NCI-H2196 treated with DMSO at 0.1 percent for 48 hours (cell line): Measurements from ENCODE around the gene TM4SF4.

ENCODE experiments used
- DNase-seq: peaks from one replicate; lab custom pipeline; 2025; ENCODE audit not compliant: unreplicated experiment; lab: John Stamatoyannopoulos, UW

The TM4SF4 gene

GRCh38 chr3:149480326-149481017 is 6.0 kb downstream of the TM4SF4 start:
- peak; percentile 47 for DNase-seq

DNA sequence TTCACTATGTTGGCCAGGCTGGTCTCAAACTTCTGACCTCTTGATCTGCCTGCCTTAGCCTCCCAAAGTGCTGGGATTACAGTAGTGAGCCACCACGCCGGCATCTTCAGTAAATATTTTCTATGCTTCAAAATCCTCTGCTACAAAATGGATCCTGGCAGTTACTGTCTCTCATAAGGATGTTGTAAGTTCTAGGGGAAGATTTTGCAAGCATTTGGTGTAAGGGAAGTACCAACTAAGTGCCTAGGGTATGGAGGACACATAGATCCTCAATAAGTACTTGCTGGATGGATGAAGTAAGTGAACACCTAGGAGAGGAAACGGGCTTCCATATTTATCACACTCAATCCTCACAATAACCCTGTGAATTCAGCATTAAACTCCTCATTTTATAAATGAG is 6.6 kb downstream of the TM4SF4 start:
- DNase-seq = no peak

DNA sequence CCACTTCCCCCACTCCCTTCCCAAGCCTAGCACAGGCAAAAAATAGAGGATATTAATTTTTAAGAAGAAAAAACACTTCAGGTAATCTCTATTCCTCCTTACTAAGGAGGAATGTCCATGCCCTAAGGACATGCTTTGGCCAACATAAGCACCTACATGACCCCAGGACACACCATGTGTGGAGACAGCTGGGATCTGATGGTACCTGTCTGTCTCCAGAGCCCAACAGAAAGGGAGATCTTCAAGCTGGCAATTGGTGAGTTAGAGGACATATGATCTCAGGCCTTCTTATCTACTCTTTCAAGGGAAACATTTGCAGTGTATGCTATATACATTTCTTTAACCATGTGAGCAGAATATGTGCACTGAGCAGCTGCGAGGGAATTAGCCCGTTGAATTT is 7.0 kb downstream of the TM4SF4 start:
- no peak for DNase-seq

GRCh38 chr3:149486726-149487125 is 12.2 kb downstream of the TM4SF4 start:
- DNase-seq = no peak

DNA sequence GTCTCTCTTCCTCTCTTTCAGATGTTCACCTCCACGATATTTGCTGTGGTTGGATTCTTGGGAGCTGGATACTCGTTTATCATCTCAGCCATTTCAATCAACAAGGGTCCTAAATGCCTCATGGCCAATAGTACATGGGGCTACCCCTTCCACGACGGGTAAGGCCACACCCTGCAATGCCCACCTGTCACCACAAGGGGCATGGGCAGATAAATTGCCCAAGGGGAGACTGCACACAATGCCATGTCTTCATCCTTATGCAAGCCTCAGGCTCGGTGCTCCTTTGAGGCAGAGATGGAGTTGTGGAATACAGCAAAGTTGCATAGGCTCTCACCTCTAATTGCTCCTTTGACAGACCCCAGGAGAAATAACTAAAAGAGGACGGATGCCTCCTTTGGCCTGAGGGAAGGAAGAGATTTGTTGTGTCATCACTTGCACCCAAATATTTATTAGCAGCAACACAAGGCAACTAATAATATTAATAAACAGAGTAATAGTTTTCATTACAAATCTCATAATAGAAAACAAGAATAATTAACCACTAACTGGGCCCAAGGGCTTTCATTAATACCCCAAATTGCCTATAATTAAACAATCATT is 13.2 kb downstream of the TM4SF4 start:
- no peak for DNase-seq

DNA sequence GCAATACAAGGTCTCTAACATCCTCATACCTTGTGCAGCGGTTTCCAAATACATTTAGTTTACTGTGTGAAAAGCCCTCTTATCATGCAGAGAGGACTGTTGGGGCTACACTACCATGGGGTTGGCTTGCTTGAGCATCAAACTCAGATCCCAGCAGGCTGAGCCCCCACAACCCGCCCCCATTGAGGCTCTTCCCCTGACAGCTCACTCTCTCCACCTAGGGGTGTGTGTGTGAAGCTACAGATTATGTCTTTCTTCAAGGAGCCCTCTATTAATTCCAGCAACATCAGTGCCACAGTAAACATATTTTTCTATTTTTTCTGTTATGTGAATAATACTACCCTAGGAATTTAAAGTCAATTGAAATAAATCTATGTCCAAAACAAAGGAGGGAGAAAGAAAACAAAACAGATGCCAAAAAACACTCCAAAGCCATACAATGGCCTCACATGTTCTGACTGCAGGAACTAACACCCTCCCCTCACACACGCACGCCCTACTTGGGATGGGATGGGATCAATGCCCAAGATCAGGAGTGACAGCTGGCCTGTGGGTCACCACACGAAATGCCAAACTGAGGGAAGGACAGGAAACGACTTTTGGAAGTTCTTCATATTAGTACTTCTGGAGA is 14.7 kb downstream of the TM4SF4 start:
- no peak for DNase-seq

DNA sequence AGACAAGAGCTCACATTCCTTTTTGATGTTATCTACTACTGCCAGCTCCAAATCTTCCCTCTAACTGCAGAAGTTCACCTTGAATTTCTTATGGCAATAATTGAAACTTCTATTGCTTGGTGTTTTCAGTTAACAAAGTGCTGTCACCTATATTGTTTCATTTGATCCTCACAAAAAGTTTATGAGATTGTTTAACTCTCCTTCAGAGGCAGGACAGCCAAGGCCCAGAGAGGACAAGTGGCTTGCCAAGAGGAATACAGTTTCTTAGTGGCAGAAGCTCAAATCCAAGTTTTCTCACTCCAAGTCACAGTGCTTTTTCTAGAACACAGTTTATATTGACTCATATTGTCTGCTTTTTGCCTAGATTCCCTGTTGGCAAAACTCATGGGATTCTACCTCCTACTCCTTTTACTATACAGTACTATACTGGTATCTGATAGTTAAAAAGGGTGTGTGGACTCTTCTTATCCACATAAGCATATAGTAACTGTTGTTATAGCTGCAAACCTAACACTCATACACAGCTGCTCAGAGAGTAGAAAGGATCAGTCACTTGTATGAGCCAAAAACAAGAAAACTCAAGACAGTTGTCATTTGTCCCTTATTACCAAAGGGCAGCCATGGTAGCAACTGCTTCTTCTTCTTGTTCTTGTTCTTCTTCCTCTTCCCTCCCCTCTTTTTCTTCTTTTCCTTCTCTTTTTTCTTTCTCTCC is 15.9 kb downstream of the TM4SF4 start:
- no peak for DNase-seq

DNA sequence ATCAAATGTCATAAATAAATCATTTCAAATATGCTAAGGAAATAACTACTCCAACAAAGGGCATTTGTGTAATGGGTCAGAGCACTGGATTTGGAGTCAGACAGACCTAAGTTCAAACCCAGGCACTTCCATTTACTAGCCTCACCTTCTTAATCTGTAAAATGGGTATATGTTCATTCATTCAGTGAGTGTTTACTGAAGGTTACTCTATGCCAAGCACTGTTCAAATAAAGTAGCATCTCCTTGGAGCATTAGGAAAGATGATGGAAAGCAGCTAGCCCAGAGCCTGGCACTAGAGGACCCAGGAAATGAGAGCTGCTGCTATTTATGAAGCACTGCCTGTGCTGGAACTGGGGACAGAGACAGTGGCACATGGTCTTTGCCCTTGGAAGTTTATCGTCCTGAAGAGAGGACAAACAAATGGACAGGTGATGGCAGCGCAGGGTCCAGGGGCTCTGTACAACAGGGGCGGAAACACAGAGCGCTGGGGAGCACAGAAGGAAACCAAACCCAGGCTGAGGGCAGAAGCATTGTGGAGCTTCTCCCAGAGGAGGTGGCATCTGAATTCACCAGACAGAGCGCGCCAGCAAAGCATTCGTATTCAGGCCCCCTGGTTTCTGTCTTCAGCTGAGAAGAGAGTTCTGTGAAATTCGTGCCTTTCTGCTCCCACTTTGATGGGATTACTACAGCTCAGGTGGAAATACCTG is 19.0 kb downstream of the TM4SF4 start:
- no peak for DNase-seq

DNA sequence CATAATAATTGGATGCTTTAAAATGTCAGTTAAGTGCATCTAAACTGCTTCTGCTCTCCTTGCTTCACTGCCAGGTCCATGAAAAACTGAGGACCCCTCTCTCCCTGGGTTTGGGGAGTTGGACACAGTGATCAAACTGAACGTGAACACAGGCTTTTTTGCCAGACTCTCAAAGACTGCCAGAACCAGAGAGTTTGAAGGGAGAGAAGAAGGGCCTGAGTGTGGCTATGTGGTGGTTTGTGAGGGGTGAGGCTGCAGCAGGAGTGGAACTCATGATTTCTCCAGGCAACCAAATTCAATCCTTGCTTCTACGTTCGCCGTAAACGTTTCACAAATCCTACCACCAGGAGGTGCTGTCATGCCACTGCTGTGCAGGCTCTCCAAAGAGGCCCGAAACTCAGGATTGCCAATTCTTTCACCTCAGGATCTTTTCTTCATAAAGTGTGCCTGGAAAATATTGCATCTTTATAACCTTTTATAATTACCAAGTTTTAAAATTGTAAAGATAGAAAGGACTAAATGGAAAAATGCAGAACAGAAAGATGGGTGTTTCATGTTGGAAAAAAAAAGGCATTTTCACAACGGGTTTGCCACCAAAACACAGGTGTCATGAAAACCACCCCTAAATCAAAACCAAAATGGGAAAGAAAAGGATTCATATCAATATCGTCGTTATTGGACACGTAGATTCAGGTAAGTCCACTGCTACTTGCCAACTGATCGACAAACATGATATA is 19.7 kb downstream of the TM4SF4 start:
- no peak for DNase-seq

DNA sequence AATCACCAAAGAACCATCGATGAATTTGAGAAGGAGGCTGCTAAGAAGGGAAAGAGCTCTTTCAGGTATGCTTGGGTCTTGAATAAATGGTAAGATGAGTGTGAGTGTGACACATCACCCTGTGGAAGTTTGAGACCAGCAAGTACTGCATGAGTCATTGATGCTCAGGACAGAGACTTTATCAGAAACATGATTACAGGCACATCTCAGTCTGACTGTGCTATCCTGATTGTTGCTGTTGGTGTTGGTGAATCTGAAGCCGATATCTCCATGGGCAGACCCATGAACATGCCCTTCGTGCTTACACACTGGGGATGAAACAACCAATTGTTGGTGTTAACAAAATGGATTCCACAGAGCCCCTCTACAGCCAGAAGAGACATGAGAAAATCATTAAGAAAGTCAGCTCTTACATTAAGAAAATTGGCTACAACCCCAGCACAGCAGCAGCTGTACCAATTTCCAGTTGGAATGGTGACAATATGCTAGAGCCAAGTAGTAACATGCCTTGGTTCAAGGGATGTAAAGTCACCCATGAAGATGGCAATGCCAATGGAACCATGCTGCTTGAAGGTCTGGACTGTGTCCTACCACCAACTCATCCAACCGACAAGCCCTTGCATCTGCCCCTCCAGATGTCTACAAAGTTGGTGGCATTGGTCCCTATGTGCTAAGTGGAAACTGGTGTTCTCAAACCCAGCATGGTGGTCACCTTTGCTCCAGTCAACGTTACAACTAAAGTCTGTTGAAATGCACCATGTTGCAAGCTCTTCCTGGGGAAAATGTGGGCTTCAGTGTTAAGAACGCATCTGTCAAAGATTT is 20.5 kb downstream of the TM4SF4 start:
- no peak for DNase-seq

GRCh38 chr3:149495581-149496125 is 21.2 kb downstream of the TM4SF4 start:
- no peak for DNase-seq

DNA sequence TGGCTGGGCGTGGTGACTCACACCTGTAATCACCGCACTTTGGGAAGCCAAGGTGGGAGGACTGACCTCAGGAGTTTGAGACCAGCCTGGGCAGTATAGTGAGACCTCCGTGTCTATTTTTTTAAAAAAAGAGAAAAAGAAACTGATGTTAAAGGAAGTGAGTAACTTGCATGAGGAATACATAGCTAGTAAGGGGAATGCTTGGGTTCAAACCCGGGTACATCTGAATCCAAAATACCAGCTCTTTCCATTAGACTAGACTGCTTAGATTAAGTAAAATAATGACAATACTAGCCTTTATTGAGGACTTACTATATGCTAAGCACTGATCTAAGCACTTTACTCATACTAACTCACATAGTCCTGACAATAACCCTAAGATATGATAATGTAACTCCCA is 22.4 kb downstream of the TM4SF4 start:
- no peak for DNase-seq

- DNase-seq = no peak
Observed at GRCh38 chr3:149497966-149498670, 23.6 kb downstream of the TM4SF4 start.

- no peak for DNase-seq
Observed at GRCh38 chr3:149501524-149501923, 27.0 kb downstream of the TM4SF4 start.

GRCh38 chr3:149502438-149502837 is 27.9 kb downstream of the TM4SF4 start:
- no peak for DNase-seq

DNA sequence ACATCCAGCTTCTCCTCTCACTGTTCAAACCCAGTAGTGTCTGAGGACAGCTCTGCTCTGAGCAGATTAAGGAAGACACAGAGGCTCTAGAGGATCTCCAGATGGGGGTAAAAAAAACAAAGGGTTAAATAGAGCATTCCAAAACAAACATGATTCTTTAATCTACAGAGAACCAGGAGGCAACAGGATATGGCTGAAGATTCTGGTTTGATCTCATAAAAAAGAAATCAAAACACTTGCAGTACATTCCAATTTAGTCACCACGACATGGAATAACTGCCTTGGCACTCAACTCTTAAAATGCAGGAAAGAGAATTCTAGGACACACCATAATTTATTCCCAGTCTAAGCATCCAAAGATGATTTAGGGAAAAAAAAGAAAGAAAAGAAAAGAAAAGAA is 32.0 kb downstream of the TM4SF4 start:
- no peak for DNase-seq

GRCh38 chr3:149506965-149507364 is 32.5 kb downstream of the TM4SF4 start:
- DNase-seq = no peak

DNA sequence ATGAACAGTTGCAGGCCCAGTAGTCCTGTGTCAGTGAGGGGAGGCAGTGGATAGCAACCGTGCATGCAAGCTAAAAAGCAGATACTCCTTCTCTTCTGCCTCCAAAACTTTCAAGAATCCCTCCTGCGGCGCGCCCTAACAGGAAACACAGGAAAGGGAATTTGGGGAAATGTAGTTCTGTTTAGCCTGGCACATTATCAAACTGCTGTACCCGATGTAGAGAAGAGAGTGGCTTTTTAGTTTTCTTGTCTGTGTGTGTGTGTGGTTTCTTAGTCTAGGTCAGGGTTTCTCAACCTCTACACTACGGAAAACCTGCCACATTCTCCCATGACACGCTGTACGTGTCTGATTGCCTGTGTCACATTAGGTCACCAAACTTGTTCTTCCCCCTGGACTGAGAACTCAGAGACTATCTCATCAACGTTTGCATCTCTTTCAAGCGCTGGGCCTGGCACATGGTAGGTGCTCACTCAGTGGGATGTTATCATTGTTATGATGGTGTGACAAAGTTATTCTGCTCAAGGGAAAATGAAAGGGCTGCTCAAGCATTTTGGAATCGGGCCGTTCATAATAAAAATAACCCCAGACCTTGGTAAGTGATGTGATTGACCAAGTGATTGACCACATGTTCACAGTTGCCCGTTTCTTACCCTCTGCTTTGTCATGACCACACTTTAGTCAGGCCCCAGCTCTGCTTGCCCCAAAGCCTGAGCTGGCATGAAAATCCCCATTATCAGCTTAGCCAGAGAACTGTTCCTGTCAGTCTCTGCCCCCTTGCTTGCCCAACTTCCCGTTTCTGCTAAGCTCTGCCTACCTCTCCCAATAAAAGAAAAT is 33.2 kb downstream of the TM4SF4 start:
- no peak for DNase-seq
